ENCODE data around the gene ADAMTSL2. TPM values are rescaled to one million over a fixed set of nuclear protein-coding genes. Genes with fewer than 3 reads are reported as not detected.

ADAMTSL2 gene
- total and polyA plus RNA-seq, 2 donors (not counting 1 experiment from before 2014, with no cell fraction given): under 0.01 to 0.09 TPM

DNA sequence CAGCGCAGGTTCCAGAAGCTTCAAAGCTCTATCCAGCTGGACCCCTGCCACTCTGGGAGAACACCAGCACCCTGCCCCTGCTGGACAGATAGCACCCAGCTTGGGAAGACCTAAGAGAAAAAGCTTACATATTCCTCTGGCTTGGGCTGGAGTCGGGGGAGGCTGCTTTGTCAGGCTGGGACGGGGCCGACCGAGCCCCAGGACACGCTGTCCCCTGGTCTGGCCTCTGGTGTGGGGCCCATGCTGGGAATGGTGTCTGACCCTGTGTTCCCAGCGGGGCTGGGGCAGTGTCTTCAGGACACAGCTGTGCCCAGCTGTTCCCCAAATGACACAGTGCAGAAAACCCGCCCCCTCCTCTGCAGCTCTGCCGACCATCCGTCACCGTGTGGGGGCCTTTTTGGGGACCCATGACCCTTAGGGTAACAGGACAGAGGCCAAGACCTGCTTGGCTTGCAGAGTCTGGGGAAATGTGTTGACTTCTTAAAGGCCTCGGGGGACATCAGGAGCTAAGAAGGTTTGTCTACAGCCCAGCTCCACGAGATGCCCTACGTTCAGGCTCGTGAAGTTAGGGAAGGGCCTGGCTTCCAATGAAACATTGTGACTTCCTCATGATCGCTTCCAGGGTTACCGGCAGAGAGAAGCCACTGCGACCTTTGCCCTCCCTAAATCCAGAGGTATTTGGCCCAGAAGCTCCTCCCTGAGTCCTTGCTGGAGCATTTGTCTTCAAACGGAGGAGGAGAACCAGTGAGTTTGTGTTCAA lies 35.2 kb upstream of the ADAMTSL2 start:
- TF ChIP-seq, protein P1, sequence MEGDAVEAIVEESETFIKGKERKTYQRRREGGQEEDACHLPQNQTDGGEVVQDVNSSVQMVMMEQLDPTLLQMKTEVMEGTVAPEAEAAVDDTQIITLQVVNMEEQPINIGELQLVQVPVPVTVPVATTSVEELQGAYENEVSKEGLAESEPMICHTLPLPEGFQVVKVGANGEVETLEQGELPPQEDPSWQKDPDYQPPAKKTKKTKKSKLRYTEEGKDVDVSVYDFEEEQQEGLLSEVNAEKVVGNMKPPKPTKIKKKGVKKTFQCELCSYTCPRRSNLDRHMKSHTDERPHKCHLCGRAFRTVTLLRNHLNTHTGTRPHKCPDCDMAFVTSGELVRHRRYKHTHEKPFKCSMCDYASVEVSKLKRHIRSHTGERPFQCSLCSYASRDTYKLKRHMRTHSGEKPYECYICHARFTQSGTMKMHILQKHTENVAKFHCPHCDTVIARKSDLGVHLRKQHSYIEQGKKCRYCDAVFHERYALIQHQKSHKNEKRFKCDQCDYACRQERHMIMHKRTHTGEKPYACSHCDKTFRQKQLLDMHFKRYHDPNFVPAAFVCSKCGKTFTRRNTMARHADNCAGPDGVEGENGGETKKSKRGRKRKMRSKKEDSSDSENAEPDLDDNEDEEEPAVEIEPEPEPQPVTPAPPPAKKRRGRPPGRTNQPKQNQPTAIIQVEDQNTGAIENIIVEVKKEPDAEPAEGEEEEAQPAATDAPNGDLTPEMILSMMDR (conservative IDR thresholded peaks at IDR 0.05 in 1 of 2, IDR thresholded peaks at IDR 0.05 in 1 of 2; ENCODE audit: low read depth in 1 of 2, low read length in 2 of 2): peak in 1 of 2 donors; percentile 12
- TF ChIP-seq EZH2 (IDR thresholded peaks at IDR 0.05; ENCODE audit: low read length, missing control alignments): no peak
- Histone ChIP-seq H3K27me3 (ENCODE audit: control insufficient read depth, insufficient read depth, low read length) (peaks cover 25% of the 10 kb centered on the region), H3K4me2 (ENCODE audit: extremely low read depth, insufficient read depth, low read length) (no peak overlapping the region), H3K4me1 (ENCODE audit: control insufficient read depth, extremely low read depth, insufficient read depth, low read length) (no peaks in the 10 kb centered on the region), H2AFZ (ENCODE audit: low read length) (no peak overlapping the region), H3K27ac (ENCODE audit: insufficient read depth, low read length) (no peak overlapping the region), H3K4me3 (replicated peaks in 1 of 4; ENCODE audit: control extremely low read depth in 1 of 4, insufficient read depth in 1 of 4, low read depth in 3 of 4, low read length in 4 of 4) (no peak overlapping the region), H3K9ac (ENCODE audit: insufficient read depth, low read length) (no peak overlapping the region), H4K20me1 (ENCODE audit: control insufficient read depth, extremely low read depth, insufficient read depth, low read length) (no peaks in the 10 kb centered on the region), H3K36me3 (ENCODE audit: control insufficient read depth, insufficient read depth, low read length) (no peaks in the 10 kb centered on the region), H3K79me2 (ENCODE audit: control insufficient read depth, insufficient read depth, low read length) (no peaks in the 10 kb centered on the region), H3K9me3 (ENCODE audit: control insufficient read depth, insufficient read depth, low read depth, low read length) (no peaks in the 10 kb centered on the region)
- DNase-seq (ENCODE audit: low read depth in 2 of 2): no peak

DNA sequence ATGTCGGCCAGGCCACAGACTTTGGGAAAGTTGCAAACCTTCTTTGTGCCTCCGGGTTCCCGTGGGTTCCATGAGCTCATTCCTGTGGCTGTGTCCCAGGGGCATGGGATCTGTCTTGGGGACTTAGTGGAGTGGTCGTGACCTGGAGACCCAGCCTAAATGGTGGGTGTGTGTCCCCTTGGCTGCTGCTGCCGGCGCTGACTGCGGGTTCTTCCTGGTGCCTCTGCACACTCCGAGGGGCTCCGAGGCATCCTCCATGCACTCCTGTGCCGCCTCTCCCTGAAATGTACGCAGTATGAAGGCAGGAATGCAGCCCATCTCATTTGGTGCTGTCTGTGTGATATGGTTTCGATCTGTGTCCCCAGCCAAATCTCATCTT lies 34.6 kb upstream of the ADAMTSL2 start:
- DNase-seq (ENCODE audit: low read depth in 2 of 2): no peak
- Histone ChIP-seq H2AFZ (ENCODE audit: low read length) (no peak overlapping the region), H3K79me2 (ENCODE audit: control insufficient read depth, insufficient read depth, low read length) (no peaks in the 10 kb centered on the region), H3K4me1 (ENCODE audit: control insufficient read depth, extremely low read depth, insufficient read depth, low read length) (no peaks in the 10 kb centered on the region), H3K27me3 (ENCODE audit: control insufficient read depth, insufficient read depth, low read length) (peaks cover 25% of the 10 kb centered on the region), H3K9me3 (ENCODE audit: control insufficient read depth, insufficient read depth, low read depth, low read length) (no peaks in the 10 kb centered on the region), H3K4me3 (replicated peaks in 1 of 4; ENCODE audit: control extremely low read depth in 1 of 4, insufficient read depth in 1 of 4, low read depth in 3 of 4, low read length in 4 of 4) (no peak overlapping the region), H3K4me2 (ENCODE audit: extremely low read depth, insufficient read depth, low read length) (no peak overlapping the region), H3K9ac (ENCODE audit: insufficient read depth, low read length) (no peak overlapping the region), H3K27ac (ENCODE audit: insufficient read depth, low read length) (no peak overlapping the region), H4K20me1 (ENCODE audit: control insufficient read depth, extremely low read depth, insufficient read depth, low read length) (no peaks in the 10 kb centered on the region), H3K36me3 (ENCODE audit: control insufficient read depth, insufficient read depth, low read length) (no peaks in the 10 kb centered on the region)
- TF ChIP-seq EZH2 (IDR thresholded peaks at IDR 0.05; ENCODE audit: low read length, missing control alignments): no peak
- TF ChIP-seq, protein P1 (conservative IDR thresholded peaks at IDR 0.05 in 1 of 2, IDR thresholded peaks at IDR 0.05 in 1 of 2; ENCODE audit: low read depth in 1 of 2, low read length in 2 of 2): no peak

DNA sequence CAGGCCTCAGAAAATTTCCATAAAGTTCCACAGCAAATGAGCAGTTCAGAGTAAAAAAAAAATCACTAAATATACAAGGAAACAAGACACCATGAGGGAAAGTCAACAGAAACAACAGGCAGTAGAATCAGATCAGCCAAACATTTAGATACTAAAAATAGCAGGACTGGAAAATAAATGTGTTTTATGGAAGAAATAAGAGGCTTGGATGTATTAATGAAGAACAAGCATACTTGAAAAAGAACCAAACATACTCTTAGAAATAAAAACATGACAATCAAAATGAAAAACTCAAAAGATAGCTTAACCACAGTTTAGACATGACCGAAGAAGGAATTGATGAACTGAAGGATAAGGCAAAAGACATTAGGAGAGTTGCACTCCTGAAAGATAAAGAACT lies 32.4 kb upstream of the ADAMTSL2 start:
- H3K4me3 ChIP-seq (replicated peaks in 1 of 4; ENCODE audit: control extremely low read depth in 1 of 4, insufficient read depth in 1 of 4, low read depth in 3 of 4, low read length in 4 of 4): no peak overlapping the region
- no peak for DNase-seq (ENCODE audit: low read depth in 2 of 2)
- H3K27ac ChIP-seq (ENCODE audit: insufficient read depth, low read length): no peak overlapping the region
- H3K4me2 ChIP-seq (ENCODE audit: extremely low read depth, insufficient read depth, low read length): no peak overlapping the region
- no peaks in the 10 kb centered on the region for H3K79me2 ChIP-seq (ENCODE audit: control insufficient read depth, insufficient read depth, low read length)
- H3K4me1 ChIP-seq (ENCODE audit: control insufficient read depth, extremely low read depth, insufficient read depth, low read length): peaks cover 11% of the 10 kb centered on the region
- H3K9me3 ChIP-seq (ENCODE audit: control insufficient read depth, insufficient read depth, low read depth, low read length): no peaks in the 10 kb centered on the region
- peaks cover 20% of the 10 kb centered on the region for H3K27me3 ChIP-seq (ENCODE audit: control insufficient read depth, insufficient read depth, low read length)
- H3K9ac ChIP-seq (ENCODE audit: insufficient read depth, low read length): no peak overlapping the region
- TF ChIP-seq EZH2 (IDR thresholded peaks at IDR 0.05; ENCODE audit: low read length, missing control alignments): no peak
- TF ChIP-seq, protein P1 (conservative IDR thresholded peaks at IDR 0.05 in 1 of 2, IDR thresholded peaks at IDR 0.05 in 1 of 2; ENCODE audit: low read depth in 1 of 2, low read length in 2 of 2): no peak
- no peaks in the 10 kb centered on the region for H3K36me3 ChIP-seq (ENCODE audit: control insufficient read depth, insufficient read depth, low read length)
- no peaks in the 10 kb centered on the region for H4K20me1 ChIP-seq (ENCODE audit: control insufficient read depth, extremely low read depth, insufficient read depth, low read length)
- no peak overlapping the region for H2AFZ ChIP-seq (ENCODE audit: low read length)
